ENCODE data around the gene CLHC1.

- TF ChIP-seq CTCF (IDR thresholded peaks at IDR 0.05; ENCODE audit: borderline replicate concordance, extremely low read depth, low read length, poor library complexity, severe bottlenecking) (no peak), EZH2 (IDR thresholded peaks at IDR 0.05; ENCODE audit: borderline replicate concordance, low read depth, low read length, severe bottlenecking) (no peak)
These were observed 71.7 kb downstream of the CLHC1 start for GRCh38 chr2:55160422-55160821.

Data from DND-41 (cell line).